HG03135 (cell line): ENCODE measurements around the gene PLA2G15.

Source experiments
- ATAC-seq: cut with Tn5 transposase; IDR thresholded peaks from one replicate; pipeline ENCODE4 v1.9.1; 2021; ENCODE audit warnings: mild to moderate bottlenecking, moderate library complexity; ENCODE audit not compliant: unreplicated experiment

PLA2G15 gene

GRCh38 chr16:68232335-68232734 lies 12.8 kb upstream of the PLA2G15 start:
- ATAC-seq: no peak

- ATAC-seq: no peak
Observed at GRCh38 chr16:68233085-68233834, 11.9 kb upstream of the PLA2G15 start.

GRCh38 chr16:68233835-68234187 lies 11.4 kb upstream of the PLA2G15 start:
- ATAC-seq: no peak

GRCh38 chr16:68234188-68235107 lies 10.7 kb upstream of the PLA2G15 start:
- no peak for ATAC-seq

- no peak for ATAC-seq
Observed at GRCh38 chr16:68235108-68235886, 9.9 kb upstream of the PLA2G15 start.

- ATAC-seq: no peak
Observed at GRCh38 chr16:68235887-68236136, 9.4 kb upstream of the PLA2G15 start, which contains the start of gene ESRP2. Gene ESRP2, minus strand, starts transcription at chr16:68236127. Its CDS starts 82 bp downstream, at chr16:68236045.

- no peak for ATAC-seq
Observed at GRCh38 chr16:68236137-68236825, 8.9 kb upstream of the PLA2G15 start.

GRCh38 chr16:68236826-68237242 lies 8.3 kb upstream of the PLA2G15 start:
- no peak for ATAC-seq

GRCh38 chr16:68237243-68238028 lies 7.7 kb upstream of the PLA2G15 start:
- peak; percentile 77 for ATAC-seq

- no peak for ATAC-seq
Observed at GRCh38 chr16:68238029-68238345, 7.2 kb upstream of the PLA2G15 start.

GRCh38 chr16:68242085-68242484 lies 3.1 kb upstream of the PLA2G15 start:
- ATAC-seq: no peak

- no peak for ATAC-seq
Observed at GRCh38 chr16:68242926-68243858, 2.0 kb upstream of the PLA2G15 start.

- peak; percentile 3 for ATAC-seq
Observed at GRCh38 chr16:68244481-68244902, 681 bp upstream of the PLA2G15 start.

GRCh38 chr16:68246121-68246520 lies 948 bp downstream of the PLA2G15 start:
- no peak for ATAC-seq

GRCh38 chr16:68246666-68247065 lies 1.5 kb downstream of the PLA2G15 start:
- no peak for ATAC-seq

- no peak for ATAC-seq
Observed at GRCh38 chr16:68247400-68247799, 2.2 kb downstream of the PLA2G15 start.

GRCh38 chr16:68247932-68248331 lies 2.8 kb downstream of the PLA2G15 start:
- ATAC-seq: no peak

- no peak for ATAC-seq
Observed at GRCh38 chr16:68249371-68249770, 4.2 kb downstream of the PLA2G15 start.

- ATAC-seq: no peak
Observed at GRCh38 chr16:68250951-68251350, 5.8 kb downstream of the PLA2G15 start.
